Endothelial cell of umbilical vein (primary cell): ENCODE measurements around the gene COX4I1. TPM values are rescaled to one million over a fixed set of nuclear protein-coding genes. Genes with fewer than 3 reads are reported as not detected.

Source experiments
- BruUV-seq: library from RNA; stranded (reverse); fragments of 400-500 nt; replicated peaks from 2 replicates; lab custom pipeline; 2021; lab: Mats Ljungman, UMichigan
- CTCF ChIA-PET: fragments of 300-600, 350-600 bp; sonication (Branson Sonifier 250); formaldehyde crosslinking; loops from one replicate; lab custom pipeline; 2021; ENCODE audit warnings: antibody characterized with exemption, inconsistent platforms; lab: Charles Lee
- POLR2A ChIA-PET: fragments of 300-600, 350-600 bp; sonication (Branson Sonifier 250); formaldehyde crosslinking; loops from one replicate; lab custom pipeline; 2021; ENCODE audit warnings: antibody characterized with exemption, inconsistent platforms; lab: Charles Lee
- DNase-seq: peaks from one replicate; pipeline ENCODE4 v3.0.0-alpha.2; 2011; ENCODE audit warnings: low read depth, low spot score
- FAIRE-seq: peaks from 2 replicates; lab custom pipeline; 2011; peaks lifted over from hg19 to GRCh38; lab: Jason Lieb, UNC
- H2AFZ ChIP-seq: 2 replicates; pipeline ENCODE4 v1.6.0; 2012; ENCODE audit warnings: low read depth, low read length, control low read depth, inconsistent platforms
- H3K27ac ChIP-seq: 2 replicates; pipeline ENCODE4 v1.5.1; 2011; ENCODE audit warnings: low read depth, mild to moderate bottlenecking, control low read depth, low read length, moderate library complexity; ENCODE audit not compliant: insufficient read depth
- H3K27me3 ChIP-seq, 2 experiments: 2 replicates each; pipeline versions ENCODE4 v1.6.0 to v1.6.1; 2011; ENCODE audit warnings: low read length in 2 of 2, mixed read lengths in 1 of 2; ENCODE audit not compliant: control insufficient read depth in 2 of 2, insufficient read depth in 2 of 2
- H3K36me3 ChIP-seq, 2 experiments: 2 replicates in 1 of 2; 3 replicates in 1 of 2; pipeline ENCODE4 v1.5.1; 2011; ENCODE audit warnings: low read length in 2 of 2, mild to moderate bottlenecking in 1 of 2, moderate library complexity in 1 of 2; ENCODE audit not compliant: control insufficient read depth in 2 of 2, insufficient read depth in 2 of 2; ENCODE audit errors: extremely low read depth in 1 of 2
- H3K4me1 ChIP-seq: 3 replicates; pipeline ENCODE4 v1.5.1; 2011; ENCODE audit warnings: mild to moderate bottlenecking, low read length; ENCODE audit not compliant: control insufficient read depth, insufficient read depth; ENCODE audit errors: extremely low read depth
- H3K4me2 ChIP-seq: 2 replicates; pipeline ENCODE4 v1.6.1; 2011; ENCODE audit warnings: low read length, control low read depth, mixed read lengths; ENCODE audit not compliant: insufficient read depth
- H3K4me3 ChIP-seq, 3 experiments: fragments of 200-600 bp in 1 of 3; sonication (generic), shearing (Covaris generic) in 1 of 3; replicated peaks in 1 of 3; 2 replicates each; pipeline ENCODE4 v1.5.1; 2011 to 2016; ENCODE audit warnings: control low read depth in 3 of 3, low read length in 3 of 3, mild to moderate bottlenecking in 2 of 3, inconsistent platforms in 1 of 3, low read depth in 1 of 3, moderate library complexity in 1 of 3; ENCODE audit not compliant: insufficient read depth in 1 of 3
- H3K79me2 ChIP-seq: 2 replicates; pipeline ENCODE4 v1.6.0; 2012; ENCODE audit warnings: low read length, inconsistent platforms; ENCODE audit not compliant: control insufficient read depth, insufficient read depth
- H3K9ac ChIP-seq: replicated peaks from 2 replicates; pipeline ENCODE3; 2011; ENCODE audit warnings: low read length, control low read depth; ENCODE audit not compliant: insufficient read depth; ENCODE audit errors: extremely low read depth
- H3K9me1 ChIP-seq: replicated peaks from 3 replicates; pipeline ENCODE4 v1.6.0; 2011; ENCODE audit warnings: mild to moderate bottlenecking, low read length; ENCODE audit not compliant: control insufficient read depth, insufficient read depth; ENCODE audit errors: extremely low read depth
- H3K9me3 ChIP-seq: replicated peaks from 2 replicates; pipeline ENCODE4 v1.5.1; 2012; ENCODE audit warnings: low read length, inconsistent platforms; ENCODE audit not compliant: control insufficient read depth, insufficient read depth
- H4K20me1 ChIP-seq: replicated peaks from 2 replicates; pipeline ENCODE3; 2011; ENCODE audit warnings: mild to moderate bottlenecking, low read length; ENCODE audit not compliant: control insufficient read depth, insufficient read depth; ENCODE audit errors: extremely low read depth
- CTCF ChIP-seq, 2 donors: IDR thresholded peaks; 1 replicate in 1 of 2; 2 replicates in 1 of 2; pipeline ENCODE4 v1.5.1; 2011; ENCODE audit warnings: low read length in 2 of 2, mild to moderate bottlenecking in 2 of 2, moderate library complexity in 2 of 2, control low read depth in 1 of 2, inconsistent platforms in 1 of 2, low read depth in 1 of 2; ENCODE audit not compliant: insufficient read depth in 1 of 2; ENCODE audit errors: extremely low read depth in 1 of 2
- EZH2 ChIP-seq: IDR thresholded peaks from 2 replicates; pipeline ENCODE4 v1.6.1; 2012; ENCODE audit warnings: borderline replicate concordance, low read depth, mild to moderate bottlenecking, moderate library complexity, low read length, inconsistent platforms; ENCODE audit not compliant: severe bottlenecking
- FOS ChIP-seq: IDR thresholded peaks from 2 replicates; pipeline ENCODE4 v1.6.1; 2011; ENCODE audit warnings: mild to moderate bottlenecking, low read length, moderate library complexity, borderline replicate concordance; ENCODE audit not compliant: insufficient read depth
- GATA2 ChIP-seq: IDR thresholded peaks from 2 replicates; pipeline ENCODE4 v1.7.0; 2011; ENCODE audit warnings: low read depth, mild to moderate bottlenecking, moderate library complexity, mixed read lengths, low read length; ENCODE audit not compliant: insufficient read length, insufficient read depth
- MAX ChIP-seq: IDR thresholded peaks from 2 replicates; pipeline ENCODE4 v1.6.1; 2011; ENCODE audit not compliant: insufficient read depth, insufficient read length
- MYC ChIP-seq: IDR thresholded peaks from one replicate; pipeline ENCODE4 v1.6.1; 2011; ENCODE audit warnings: mild to moderate bottlenecking, low read depth, low read length
- dilution Hi-C: fragments of 300-500 bp; cut with MboI; formaldehyde crosslinking; loops from one replicate; pipeline ENCODE4 v1.15.0; 2019; ENCODE audit warnings: low sequenced_read_pairs; ENCODE audit not compliant: extremely low pct_ligation_motif_present
- intact Hi-C: fragments of 100-400 bp; cut with micrococcal nuclease; formaldehyde crosslinking; loops from one replicate; pipeline ENCODE4 v1.10.0; 2022
- polyA plus RNA-seq, 4 experiments: library from polyadenylated mRNA; depleted of rRNA in 3 of 4; stranded (reverse) in 3 of 4; unstranded in 1 of 4; fragments of >200 nt; gene quantifications; 2 replicates each; pipeline versions ENCODE4 v1.2.1 to v1.2.3, GENCODE V29; 2011 to 2012; ENCODE audit warnings: missing spikeins in 1 of 4
- total RNA-seq: library from RNA; stranded (reverse); gene quantifications from 2 replicates; pipeline ENCODE4 v1.2.3, GENCODE V29; 2021

The COX4I1 gene
- total and polyA plus RNA-seq, 2 donors (not counting 3 experiments of a cell fraction or from before 2014, with no cell fraction given): 560 to 953 TPM

DNA sequence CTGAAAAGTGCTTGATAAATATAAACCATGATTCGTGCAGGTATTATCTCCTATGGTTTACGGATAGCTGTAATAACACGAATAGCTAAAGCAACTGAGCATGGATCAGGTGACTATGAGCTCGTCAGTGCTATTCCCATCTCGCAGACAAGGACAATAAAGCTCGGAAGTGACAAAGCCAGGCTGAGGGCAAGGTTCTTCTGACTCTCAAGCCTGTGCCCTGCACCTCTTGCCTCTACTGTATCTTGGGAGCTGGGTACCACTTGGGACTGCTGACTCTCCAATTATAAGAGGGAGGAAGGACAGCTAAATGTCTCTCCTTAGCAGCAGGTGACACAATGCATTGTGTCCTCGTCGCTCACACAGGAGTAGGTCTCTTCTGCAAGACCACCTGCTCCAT, 49.9 kb downstream of the COX4I1 start:
- no peaks in the 10 kb centered on the region for H4K20me1 ChIP-seq
- no peak for FAIRE-seq
- H3K27me3 ChIP-seq: peaks cover 0 to 2% of the 10 kb centered on the region in 2 experiments
- intact Hi-C loops: no loop called here
- no peak overlapping the region for H3K4me2 ChIP-seq
- POLR2A ChIA-PET: no interaction called here
- H3K4me1 ChIP-seq: no peaks in the 10 kb centered on the region
- no peak overlapping the region for H2AFZ ChIP-seq
- no TSS peak for BruUV-seq
- dilution Hi-C loops: no loop called here
- no peak overlapping the region for H3K9ac ChIP-seq
- no peak for DNase-seq
- H3K9me1 ChIP-seq: no peaks in the 10 kb centered on the region
- no peaks in the 10 kb centered on the region for H3K36me3 ChIP-seq
- no peak overlapping the region for H3K27ac ChIP-seq
- TF ChIP-seq MAX (no peak), FOS (no peak), MYC (no peak), EZH2 (no peak)
- H3K9me3 ChIP-seq: no peaks in the 10 kb centered on the region
- H3K79me2 ChIP-seq: no peaks in the 10 kb centered on the region
- no peak overlapping the region for H3K4me3 ChIP-seq
- CTCF ChIA-PET: interaction anchor here (1.0 kb wide), 1 partner anchor 12 kb away, joined by 3 read pairs; no protein-coding TSS in a partner anchor

GRCh38 chr16:85850344-85850880, 50.9 kb downstream of the COX4I1 start:
- DNase-seq: no peak
- Histone ChIP-seq H3K9ac (no peak overlapping the region), H3K4me2 (no peak overlapping the region), H3K27me3 (peaks cover 0 to 2% of the 10 kb centered on the region in 2 experiments), H3K27ac (no peak overlapping the region), H3K36me3 (no peaks in the 10 kb centered on the region), H2AFZ (no peak overlapping the region), H4K20me1 (no peaks in the 10 kb centered on the region), H3K4me1 (no peaks in the 10 kb centered on the region), H3K9me1 (no peaks in the 10 kb centered on the region), H3K4me3 (no peak overlapping the region), H3K79me2 (no peaks in the 10 kb centered on the region), H3K9me3 (no peaks in the 10 kb centered on the region)
- ChIA-PET CTCF (no interaction called here), POLR2A (no interaction called here)
- dilution Hi-C loops: no loop called here
- intact Hi-C loops: no loop called here
- TF ChIP-seq FOS (no peak), GATA2 (no peak), CTCF (IDR thresholded peaks at IDR 0.05; ENCODE audit: extremely low read depth in 1 of 2, insufficient read depth in 1 of 2, low read depth in 1 of 2, low read length in 2 of 2) (no peak), MAX (no peak), MYC (no peak), EZH2 (no peak)
- no TSS peak for BruUV-seq
- no peak for FAIRE-seq
